GM18909 (cell line): ENCODE data around the gene APCDD1.

Experiments used
- ATAC-seq: cut with Tn5 transposase; IDR thresholded peaks from one replicate; pipeline ENCODE4 v1.9.1; 2021; ENCODE audit warnings: mild to moderate bottlenecking; ENCODE audit not compliant: unreplicated experiment, poor library complexity

APCDD1 gene

GRCh38 chr18:10453806-10454680 lies at the start of gene APCDD1:
Gene APCDD1 (plus strand): TSS chr18:10454635. CDS start chr18:10454982, 347 bp downstream.
- ATAC-seq, result no peak

GRCh38 chr18:10405014-10405493 lies 49.4 kb upstream of the APCDD1 start:
- no peak for ATAC-seq

- no peak for ATAC-seq
Observed at GRCh38 chr18:10405816-10406663, 48.4 kb upstream of the APCDD1 start.

GRCh38 chr18:10408131-10408530 lies 46.3 kb upstream of the APCDD1 start:
- no peak for ATAC-seq

- ATAC-seq, result no peak
Observed at GRCh38 chr18:10409041-10409440, 45.4 kb upstream of the APCDD1 start.

GRCh38 chr18:10410472-10411308 lies 43.7 kb upstream of the APCDD1 start:
- no peak for ATAC-seq

GRCh38 chr18:10412933-10413332 lies 41.5 kb upstream of the APCDD1 start:
- ATAC-seq, result no peak

GRCh38 chr18:10413722-10414121 lies 40.7 kb upstream of the APCDD1 start:
- ATAC-seq, result no peak

- no peak for ATAC-seq
Observed at GRCh38 chr18:10414293-10414842, 40.1 kb upstream of the APCDD1 start.

- no peak for ATAC-seq
Observed at GRCh38 chr18:10416065-10416464, 38.4 kb upstream of the APCDD1 start.

- no peak for ATAC-seq
Observed at GRCh38 chr18:10417191-10417590, 37.2 kb upstream of the APCDD1 start.

GRCh38 chr18:10417664-10418063 lies 36.8 kb upstream of the APCDD1 start:
- no peak for ATAC-seq

GRCh38 chr18:10418836-10419235 lies 35.6 kb upstream of the APCDD1 start:
- ATAC-seq, result no peak

GRCh38 chr18:10419420-10420103 lies 34.9 kb upstream of the APCDD1 start:
- no peak for ATAC-seq

- no peak for ATAC-seq
Observed at GRCh38 chr18:10420561-10421352, 33.7 kb upstream of the APCDD1 start.

GRCh38 chr18:10421859-10422258 lies 32.6 kb upstream of the APCDD1 start:
- ATAC-seq, result no peak

GRCh38 chr18:10422731-10423130 lies 31.7 kb upstream of the APCDD1 start:
- ATAC-seq, result no peak

- ATAC-seq, result no peak
Observed at GRCh38 chr18:10424585-10425307, 29.7 kb upstream of the APCDD1 start.
